Ovary (tissue), 9 donors: ENCODE measurements around the gene RAB15. TPM values are rescaled to one million over a fixed set of nuclear protein-coding genes. Genes with fewer than 3 reads are reported as not detected.

Experiments
- DNase-seq, 5 donors: peaks; one replicate each; pipeline ENCODE4 v3.0.0-alpha.2; 2019 to 2020
- H3K27ac ChIP-seq, 2 donors: fragments of 200-600 bp; one replicate each; pipeline versions ENCODE4 v1.5.1 to v1.8.0; 2019 to 2022
- H3K27me3 ChIP-seq: fragments of 200-600 bp; one replicate; pipeline ENCODE4 v1.8.0; 2022
- H3K36me3 ChIP-seq: fragments of 200-600 bp; sonication (generic); one replicate; pipeline ENCODE4 v1.5.1; 2019
- H3K4me1 ChIP-seq: one replicate; pipeline ENCODE4 v1.8.1; 2013; ENCODE audit warnings: mild to moderate bottlenecking, moderate library complexity; ENCODE audit not compliant: insufficient read depth
- H3K4me3 ChIP-seq: fragments of 200-600 bp; sonication (generic); one replicate; pipeline ENCODE4 v1.5.1; 2017
- H3K9me3 ChIP-seq, 2 donors: fragments of 200-600 bp in 1 of 2; sonication (generic) in 1 of 2; one replicate each; pipeline versions ENCODE4 v1.5.1 to v1.8.1; 2013 to 2019; ENCODE audit warnings: mild to moderate bottlenecking in 1 of 2, moderate library complexity in 1 of 2
- EP300 ChIP-seq: sonication (generic); formaldehyde crosslinking; IDR thresholded peaks from one replicate; pipeline ENCODE4 v1.6.1; 2017; ENCODE audit warnings: antibody characterized with exemption
- POLR2A ChIP-seq: fragments of 450-650 bp; IDR thresholded peaks from one replicate; pipeline ENCODE4 v1.6.1; 2017; ENCODE audit warnings: antibody characterized with exemption, mild to moderate bottlenecking, moderate library complexity
- WGBS, 3 donors: extraction: QIAGEN DNeasy Blood & Tissue Kit in 1 of 3; methylation state at CpG; one replicate each; pipeline versions ENCODE4 v1.1.5 to v1.1.7; 2013 to 2017; 5-methylcytosine and 5-hydroxymethylcytosine counted together
- intact Hi-C, 4 donors: fragments of 100-400 bp; cut with DNase I; formaldehyde crosslinking; loops; one replicate each; pipeline versions ENCODE4 v1.11.0 to v1.15.1; 2022 to 2023
- polyA plus RNA-seq, 2 donors: library from polyadenylated mRNA; stranded (reverse); fragments of 200-250 nt in 1 of 2; fragments of 350-450 nt in 1 of 2; fragmentation: Illumina TruSeq in 1 of 2; extraction: RNeasy Lipid Tissue Mini Kit (QIAGEN cat#74804) in 1 of 2; gene quantifications; one replicate each; pipeline ENCODE4 v1.2.3, GENCODE V29; 2013 to 2014
- total RNA-seq, 7 donors: library from RNA; depleted of rRNA in 2 of 7; stranded (reverse); fragments of >200 nt in 2 of 7; fragmentation: NEBNext Ultra II Directional in 3 of 7; extraction: Animal tissue kit (Norgen Biotek cat#: 25700) in 3 of 7; gene quantifications; one replicate each; pipeline versions ENCODE4 v1.1.0 to v1.2.4, GENCODE V29; 2016 to 2023
- TF ChIP-seq, protein P1 (sequence below), 3 donors: fragments of 450-650 bp in 2 of 3; fragments of 200-600 bp in 1 of 3; IDR thresholded peaks; one replicate each; pipeline versions ENCODE4 v1.5.1 to v1.8.0; 2016 to 2022; ENCODE audit warnings: antibody characterized with exemption in 3 of 3, mild to moderate bottlenecking in 1 of 3
- donor health status: DM: no; HTN: no; CAD: no; lungs with moderate emphysema.
- donor health status: DM: no; HTN: no; CAD: no.
- donor health status: Bipolar disorder and iron deficiency.
- donor health status: DM: yes; HTN: yes; CAD: no.
- donor health status: DM: no; HTN: no; CAD: no.
- donor health status: DM: yes; HTN: yes; CAD: no.

The RAB15 gene
- total and polyA plus RNA-seq, 9 donors, result 0.83 to 5.7 (median 2.5) TPM

DNA sequence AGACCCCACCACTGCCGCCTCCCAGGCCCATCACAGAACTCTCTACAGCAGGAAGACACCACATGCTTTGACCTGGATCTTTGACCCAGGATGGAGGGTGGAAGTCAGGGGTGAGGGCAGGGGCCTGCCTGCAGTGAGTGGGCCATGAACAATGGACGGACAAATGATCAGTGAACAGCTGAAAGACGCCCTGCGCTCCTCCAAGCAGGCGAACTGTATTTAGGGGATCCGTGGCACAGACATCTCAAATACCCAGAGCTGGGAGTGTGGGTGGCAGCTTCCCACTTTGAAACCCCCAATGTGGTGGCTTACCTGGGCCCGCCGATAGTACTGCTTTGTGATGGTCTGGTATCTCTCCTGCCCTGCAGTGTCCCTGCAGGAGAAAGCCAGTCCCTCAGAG, 20.8 kb downstream of the RAB15 start:
- no peak overlapping the region for H3K4me3 ChIP-seq
- DNase-seq, result no peak
- no peak for TF ChIP-seq POLR2A
- TF ChIP-seq, protein P1, sequence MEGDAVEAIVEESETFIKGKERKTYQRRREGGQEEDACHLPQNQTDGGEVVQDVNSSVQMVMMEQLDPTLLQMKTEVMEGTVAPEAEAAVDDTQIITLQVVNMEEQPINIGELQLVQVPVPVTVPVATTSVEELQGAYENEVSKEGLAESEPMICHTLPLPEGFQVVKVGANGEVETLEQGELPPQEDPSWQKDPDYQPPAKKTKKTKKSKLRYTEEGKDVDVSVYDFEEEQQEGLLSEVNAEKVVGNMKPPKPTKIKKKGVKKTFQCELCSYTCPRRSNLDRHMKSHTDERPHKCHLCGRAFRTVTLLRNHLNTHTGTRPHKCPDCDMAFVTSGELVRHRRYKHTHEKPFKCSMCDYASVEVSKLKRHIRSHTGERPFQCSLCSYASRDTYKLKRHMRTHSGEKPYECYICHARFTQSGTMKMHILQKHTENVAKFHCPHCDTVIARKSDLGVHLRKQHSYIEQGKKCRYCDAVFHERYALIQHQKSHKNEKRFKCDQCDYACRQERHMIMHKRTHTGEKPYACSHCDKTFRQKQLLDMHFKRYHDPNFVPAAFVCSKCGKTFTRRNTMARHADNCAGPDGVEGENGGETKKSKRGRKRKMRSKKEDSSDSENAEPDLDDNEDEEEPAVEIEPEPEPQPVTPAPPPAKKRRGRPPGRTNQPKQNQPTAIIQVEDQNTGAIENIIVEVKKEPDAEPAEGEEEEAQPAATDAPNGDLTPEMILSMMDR (IDR thresholded peaks at IDR 0.05), result no peak
- no peak for TF ChIP-seq EP300
- H3K27me3 ChIP-seq, result no peaks in the 10 kb centered on the region
- no peak overlapping the region for H3K27ac ChIP-seq
- no peaks in the 10 kb centered on the region for H3K9me3 ChIP-seq
- no peaks in the 10 kb centered on the region for H3K36me3 ChIP-seq
- intact Hi-C loops, result no loop called here
- WGBS, 3 donors, result 93 to 95% (median 94%) methylated on average over 8 of the region's 8 CpGs
- H3K4me1 ChIP-seq, result no peaks in the 10 kb centered on the region

DNA sequence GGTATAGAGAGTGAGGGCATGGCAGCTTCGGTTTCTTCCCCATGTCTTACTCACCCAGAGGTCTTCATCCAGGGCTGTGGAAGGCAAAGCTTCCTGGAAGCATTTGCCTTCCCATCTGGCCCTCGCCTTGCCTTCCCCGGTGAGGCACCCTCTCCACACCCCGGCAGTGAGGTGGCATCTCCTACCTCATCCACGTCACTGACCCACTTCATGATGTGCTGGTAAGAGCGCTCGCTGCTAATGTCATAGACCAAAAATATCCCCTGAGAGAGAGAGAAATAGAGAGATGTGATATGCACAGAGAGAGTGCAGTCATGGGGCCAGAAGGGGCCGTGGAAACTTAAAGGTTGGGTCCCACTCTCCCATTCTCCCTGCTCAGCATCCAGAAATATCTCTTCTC, 21.2 kb downstream of the RAB15 start:
- intact Hi-C loops, result no loop called here
- 95 to 100% (median 96%) methylated on average over 8 of the region's 8 CpGs for WGBS, 3 donors
- TF ChIP-seq EP300 (no peak), POLR2A (no peak)
- TF ChIP-seq, protein P1 (IDR thresholded peaks at IDR 0.05), result no peak

DNA sequence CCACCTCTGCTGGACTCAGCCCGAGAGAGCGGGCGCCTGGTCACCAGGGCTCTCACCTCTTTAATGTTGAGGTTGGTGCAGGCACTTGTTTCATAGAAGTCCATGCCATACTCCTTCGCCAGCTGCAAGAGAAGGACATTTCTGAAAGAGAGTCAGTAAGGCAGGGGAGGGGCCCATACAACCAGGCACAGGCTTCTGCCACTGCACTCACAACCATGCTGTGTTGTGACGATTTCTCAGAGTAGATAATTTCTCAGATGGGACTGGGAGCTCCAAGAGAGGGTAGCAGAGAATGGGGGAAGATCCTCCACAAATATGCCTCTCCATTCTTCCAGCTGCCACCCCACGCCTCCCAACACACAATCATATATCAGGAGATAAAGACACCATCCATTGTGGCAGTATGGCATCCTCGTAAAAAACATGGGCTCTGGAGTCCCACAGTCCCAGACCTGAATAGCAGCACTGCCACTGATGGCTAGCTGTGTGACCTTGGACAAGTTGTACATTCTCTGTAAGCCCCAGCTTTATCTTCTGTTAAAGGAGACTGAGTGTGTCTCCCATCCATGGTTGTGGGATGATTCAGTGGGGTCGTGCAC, 23.4 kb downstream of the RAB15 start:
- Histone ChIP-seq H3K27ac (no peak overlapping the region), H3K4me3 (no peak overlapping the region), H3K27me3 (no peaks in the 10 kb centered on the region), H3K9me3 (no peaks in the 10 kb centered on the region), H3K36me3 (no peaks in the 10 kb centered on the region), H3K4me1 (no peaks in the 10 kb centered on the region)
- WGBS, 3 donors, result 84 to 88% (median 86%) methylated on average over 8 of the region's 8 CpGs
- intact Hi-C loops, result no loop called here
- TF ChIP-seq POLR2A, result no peak
- TF ChIP-seq, protein P1 (IDR thresholded peaks at IDR 0.05), result no peak
- TF ChIP-seq EP300, result no peak
- no peak for DNase-seq

More for the DNA sequence above, 21.2 kb downstream of the RAB15 start:
- Histone ChIP-seq H3K27me3 (no peaks in the 10 kb centered on the region), H3K9me3 (no peaks in the 10 kb centered on the region), H3K4me1 (no peaks in the 10 kb centered on the region), H3K36me3 (no peaks in the 10 kb centered on the region), H3K27ac (no peak overlapping the region), H3K4me3 (no peak overlapping the region)
- DNase-seq, result no peak

DNA sequence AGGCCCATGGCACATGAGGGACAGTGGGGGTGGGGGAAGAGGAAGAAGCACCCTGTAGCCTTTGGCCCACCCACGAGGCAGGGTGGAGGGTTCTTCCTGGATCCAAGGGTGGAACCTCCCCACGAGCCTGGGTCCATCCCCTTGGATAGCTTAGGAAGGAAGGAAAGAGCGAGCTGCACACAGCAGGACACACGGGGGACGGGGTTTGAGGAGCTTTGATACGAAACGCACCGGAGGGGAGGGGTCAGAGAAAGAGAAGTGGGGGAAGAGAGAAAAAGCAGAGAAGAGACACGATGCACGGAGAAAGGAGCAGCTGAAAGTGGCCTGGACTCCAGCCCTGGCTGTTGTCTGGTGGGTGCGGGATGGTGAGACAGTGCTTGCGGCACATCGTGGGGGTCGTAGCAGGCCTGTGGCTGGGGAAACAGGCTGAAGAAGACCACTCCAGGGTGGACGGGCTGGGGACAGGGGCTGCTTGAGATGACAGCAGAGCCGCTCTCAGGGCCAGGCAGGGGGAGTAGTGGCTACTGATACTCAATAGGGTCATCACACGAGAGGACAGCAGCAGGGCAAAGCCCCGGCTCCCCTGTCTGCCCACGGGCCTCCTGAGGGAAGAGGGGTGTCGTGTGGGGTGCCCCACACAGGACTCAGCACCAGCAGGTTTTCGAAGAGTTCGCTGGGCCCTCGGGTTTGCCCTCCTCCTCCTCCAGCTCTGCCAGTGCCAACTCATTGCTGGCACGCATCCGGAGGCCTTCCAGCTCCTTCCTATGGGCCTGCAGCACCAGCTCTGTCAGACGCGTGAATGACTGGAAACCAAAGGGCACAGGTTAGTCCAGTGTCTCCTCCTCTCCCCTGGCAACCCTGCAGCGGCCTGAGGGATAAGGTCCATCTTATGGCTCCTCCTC, 24.2 kb downstream of the RAB15 start:
- no peaks in the 10 kb centered on the region for H3K4me1 ChIP-seq
- H3K9me3 ChIP-seq, result no peaks in the 10 kb centered on the region
- 84 to 87% (median 84%) methylated on average over 28 of the region's 28 CpGs for WGBS, 3 donors
- no peak overlapping the region for H3K27ac ChIP-seq
- no peak for DNase-seq
- intact Hi-C loops, result no loop called here
- H3K27me3 ChIP-seq, result no peaks in the 10 kb centered on the region
- TF ChIP-seq EP300, result no peak
- TF ChIP-seq, protein P1 (IDR thresholded peaks at IDR 0.05), result no peak
- no peak for TF ChIP-seq POLR2A
- no peaks in the 10 kb centered on the region for H3K36me3 ChIP-seq
- H3K4me3 ChIP-seq, result no peak overlapping the region
